ENCODE data around the gene CLNK.

- TF ChIP-seq CTCF (IDR thresholded peaks at IDR 0.05) (no peak), POLR2A (IDR thresholded peaks at IDR 0.05) (no peak)
These were observed 2.2 kb downstream of the CLNK start for GRCh38 chr4:10682397-10682796.
